ENCODE measurements around the gene WDR86.
A peak's percentile ranks its signal among the peaks of the same experiment; 100 is the strongest.

The WDR86 gene

GRCh38 chr7:151378011-151378410, 31.8 kb downstream of the WDR86 start:
- DNase-seq = no peak

- DNase-seq = no peak
Measured at GRCh38 chr7:151377406-151377805, 32.4 kb downstream of the WDR86 start.

- no peak for DNase-seq
Measured at GRCh38 chr7:151376218-151376902, 33.5 kb downstream of the WDR86 start.

- no peak for DNase-seq
Measured at GRCh38 chr7:151375530-151376217, 34.2 kb downstream of the WDR86 start.

GRCh38 chr7:151374726-151375125, 35.1 kb downstream of the WDR86 start:
- no peak for DNase-seq

- DNase-seq = no peak
Measured at GRCh38 chr7:151374139-151374538, 35.7 kb downstream of the WDR86 start.

GRCh38 chr7:151373599-151373998, 36.2 kb downstream of the WDR86 start:
- no peak for DNase-seq

GRCh38 chr7:151372612-151373265, 37.1 kb downstream of the WDR86 start:
- no peak for DNase-seq

GRCh38 chr7:151371266-151371665, 38.6 kb downstream of the WDR86 start:
- DNase-seq = no peak

GRCh38 chr7:151368136-151368571, 41.7 kb downstream of the WDR86 start:
- peak; percentile 84 for DNase-seq

- DNase-seq = no peak
Measured at GRCh38 chr7:151367284-151367683, 42.6 kb downstream of the WDR86 start.

GRCh38 chr7:151366880-151367222, 43.0 kb downstream of the WDR86 start:
- DNase-seq = no peak

- DNase-seq = no peak
Measured at GRCh38 chr7:151366166-151366879, 43.5 kb downstream of the WDR86 start.

- DNase-seq = no peak
Measured at GRCh38 chr7:151363182-151363581, 46.7 kb downstream of the WDR86 start.

GRCh38 chr7:151361193-151361959, 48.5 kb downstream of the WDR86 start:
- no peak for DNase-seq

GRCh38 chr7:151352512-151352911, 57.3 kb downstream of the WDR86 start:
- DNase-seq = no peak

GRCh38 chr7:151351967-151352366, 57.9 kb downstream of the WDR86 start:
- peak; percentile 81 for DNase-seq

GRCh38 chr7:151351027-151351426, 58.8 kb downstream of the WDR86 start:
- peak; percentile 47 for DNase-seq

- no peak for DNase-seq
Measured at GRCh38 chr7:151349507-151349853, 60.4 kb downstream of the WDR86 start.

GRCh38 chr7:151348970-151349369, 60.9 kb downstream of the WDR86 start:
- DNase-seq = no peak

- no peak for DNase-seq
Measured at GRCh38 chr7:151347200-151347599, 62.6 kb downstream of the WDR86 start.

GRCh38 chr7:151346470-151346769, 63.4 kb downstream of the WDR86 start:
- no peak for DNase-seq
